ENCODE data around the gene XK. TPM values are rescaled to one million over a fixed set of nuclear protein-coding genes. Genes with fewer than 3 reads are reported as not detected.

XK gene
- total and polyA plus RNA-seq, 2 donors (not counting 3 experiments of a cell fraction or from before 2014, with no cell fraction given) = 0.03 to 0.07 TPM

DNA sequence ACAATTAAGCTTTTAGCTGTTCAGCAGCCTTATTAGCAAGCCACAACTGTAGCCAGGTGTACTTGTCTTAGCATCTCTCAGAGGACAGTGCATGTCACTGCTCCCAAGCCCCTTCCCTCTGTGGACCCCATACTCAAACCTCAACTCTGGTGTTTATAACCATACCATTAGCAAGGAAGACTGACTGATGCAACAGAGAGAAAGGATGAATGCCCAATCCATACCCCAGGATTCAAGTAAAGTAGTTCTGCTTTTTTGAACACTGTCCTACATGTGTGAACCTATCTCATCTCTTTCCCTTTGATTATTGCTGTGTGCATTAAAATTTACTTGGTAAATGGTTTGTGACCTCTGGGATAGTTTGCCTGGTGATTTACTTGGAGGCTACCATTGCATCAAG lies 71.5 kb downstream of the XK start:
- TF ChIP-seq, protein P1, sequence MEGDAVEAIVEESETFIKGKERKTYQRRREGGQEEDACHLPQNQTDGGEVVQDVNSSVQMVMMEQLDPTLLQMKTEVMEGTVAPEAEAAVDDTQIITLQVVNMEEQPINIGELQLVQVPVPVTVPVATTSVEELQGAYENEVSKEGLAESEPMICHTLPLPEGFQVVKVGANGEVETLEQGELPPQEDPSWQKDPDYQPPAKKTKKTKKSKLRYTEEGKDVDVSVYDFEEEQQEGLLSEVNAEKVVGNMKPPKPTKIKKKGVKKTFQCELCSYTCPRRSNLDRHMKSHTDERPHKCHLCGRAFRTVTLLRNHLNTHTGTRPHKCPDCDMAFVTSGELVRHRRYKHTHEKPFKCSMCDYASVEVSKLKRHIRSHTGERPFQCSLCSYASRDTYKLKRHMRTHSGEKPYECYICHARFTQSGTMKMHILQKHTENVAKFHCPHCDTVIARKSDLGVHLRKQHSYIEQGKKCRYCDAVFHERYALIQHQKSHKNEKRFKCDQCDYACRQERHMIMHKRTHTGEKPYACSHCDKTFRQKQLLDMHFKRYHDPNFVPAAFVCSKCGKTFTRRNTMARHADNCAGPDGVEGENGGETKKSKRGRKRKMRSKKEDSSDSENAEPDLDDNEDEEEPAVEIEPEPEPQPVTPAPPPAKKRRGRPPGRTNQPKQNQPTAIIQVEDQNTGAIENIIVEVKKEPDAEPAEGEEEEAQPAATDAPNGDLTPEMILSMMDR (IDR thresholded peaks at IDR 0.05; ENCODE audit: extremely low read depth in 1 of 2, insufficient read depth in 1 of 2, low read depth in 1 of 2, low read length in 2 of 2) = no peak
- TF ChIP-seq GATA2 (IDR thresholded peaks at IDR 0.05; ENCODE audit: insufficient read depth, insufficient read length, low read depth, low read length) (no peak), EZH2 (IDR thresholded peaks at IDR 0.05; ENCODE audit: borderline replicate concordance, low read depth, low read length, severe bottlenecking) (no peak), FOS (IDR thresholded peaks at IDR 0.05; ENCODE audit: borderline replicate concordance, insufficient read depth, low read length) (no peak), POLR2A (IDR thresholded peaks at IDR 0.05; ENCODE audit: low read depth, low read length) (no peak), MYC (IDR thresholded peaks at IDR 0.05; ENCODE audit: low read depth, low read length) (no peak), POLR2AphosphoS5 (IDR thresholded peaks at IDR 0.05; ENCODE audit: insufficient read depth, low read depth, low read length) (no peak), JUN (IDR thresholded peaks at IDR 0.05; ENCODE audit: borderline replicate concordance, insufficient read depth, insufficient read length, low read depth) (no peak)
- TF ChIP-seq, protein P2, sequence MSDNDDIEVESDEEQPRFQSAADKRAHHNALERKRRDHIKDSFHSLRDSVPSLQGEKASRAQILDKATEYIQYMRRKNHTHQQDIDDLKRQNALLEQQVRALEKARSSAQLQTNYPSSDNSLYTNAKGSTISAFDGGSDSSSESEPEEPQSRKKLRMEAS (IDR thresholded peaks at IDR 0.05; ENCODE audit: insufficient read depth, insufficient read length) = no peak
- H3K79me2 ChIP-seq (ENCODE audit: control insufficient read depth, insufficient read depth, low read length) = no peaks in the 10 kb centered on the region
- POLR2A ChIA-PET = no interaction called here
- H3K9me3 ChIP-seq (replicated peaks; ENCODE audit: control insufficient read depth, insufficient read depth, low read length) = no peaks in the 10 kb centered on the region
- intact Hi-C loops (cut with micrococcal nuclease) = no loop called here
- no peaks in the 10 kb centered on the region for H3K9me1 ChIP-seq (replicated peaks; ENCODE audit: control insufficient read depth, extremely low read depth, insufficient read depth, low read length)
- CTCF ChIA-PET = no interaction called here
- H3K4me1 ChIP-seq (ENCODE audit: control insufficient read depth, extremely low read depth, insufficient read depth, low read length) = no peaks in the 10 kb centered on the region
- no peak for DNase-seq (ENCODE audit: low read depth, low spot score)
- no peaks in the 10 kb centered on the region for H4K20me1 ChIP-seq (replicated peaks; ENCODE audit: control insufficient read depth, extremely low read depth, insufficient read depth, low read length)
- dilution Hi-C loops (cut with MboI; ENCODE audit: extremely low pct_ligation_motif_present, low sequenced_read_pairs) = no loop called here
- H3K27ac ChIP-seq (ENCODE audit: insufficient read depth, low read depth, low read length) = no peak overlapping the region
- no peak overlapping the region for H3K4me3 ChIP-seq (replicated peaks in 1 of 3; ENCODE audit: insufficient read depth in 1 of 3, low read depth in 1 of 3, low read length in 3 of 3)
- no peak for FAIRE-seq
- no peaks in the 10 kb centered on the region for H3K27me3 ChIP-seq (ENCODE audit: control insufficient read depth in 2 of 2, insufficient read depth in 2 of 2, low read length in 2 of 2)
- no peak overlapping the region for H3K4me2 ChIP-seq (ENCODE audit: insufficient read depth, low read length)
- no peak overlapping the region for H2AFZ ChIP-seq (ENCODE audit: low read depth, low read length)
- H3K36me3 ChIP-seq (ENCODE audit: control insufficient read depth in 2 of 2, extremely low read depth in 1 of 2, insufficient read depth in 2 of 2, low read length in 2 of 2) = no peaks in the 10 kb centered on the region
- BruUV-seq (replicated peaks) = no TSS peak
- no peak overlapping the region for H3K9ac ChIP-seq (replicated peaks; ENCODE audit: extremely low read depth, insufficient read depth, low read length)
